ENCODE results near the gene MGAT2.

Gene MGAT2

DNA sequence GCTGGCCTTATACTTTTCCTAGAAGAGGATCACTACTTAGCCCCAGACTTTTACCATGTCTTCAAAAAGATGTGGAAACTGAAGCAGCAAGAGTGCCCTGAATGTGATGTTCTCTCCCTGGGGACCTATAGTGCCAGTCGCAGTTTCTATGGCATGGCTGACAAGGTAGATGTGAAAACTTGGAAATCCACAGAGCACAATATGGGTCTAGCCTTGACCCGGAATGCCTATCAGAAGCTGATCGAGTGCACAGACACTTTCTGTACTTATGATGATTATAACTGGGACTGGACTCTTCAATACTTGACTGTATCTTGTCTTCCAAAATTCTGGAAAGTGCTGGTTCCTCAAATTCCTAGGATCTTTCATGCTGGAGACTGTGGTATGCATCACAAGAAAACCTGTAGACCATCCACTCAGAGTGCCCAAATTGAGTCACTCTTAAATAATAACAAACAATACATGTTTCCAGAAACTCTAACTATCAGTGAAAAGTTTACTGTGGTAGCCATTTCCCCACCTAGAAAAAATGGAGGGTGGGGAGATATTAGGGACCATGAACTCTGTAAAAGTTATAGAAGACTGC is 1.5 kb downstream of the MGAT2 start:
- TF ChIP-seq, protein P1, sequence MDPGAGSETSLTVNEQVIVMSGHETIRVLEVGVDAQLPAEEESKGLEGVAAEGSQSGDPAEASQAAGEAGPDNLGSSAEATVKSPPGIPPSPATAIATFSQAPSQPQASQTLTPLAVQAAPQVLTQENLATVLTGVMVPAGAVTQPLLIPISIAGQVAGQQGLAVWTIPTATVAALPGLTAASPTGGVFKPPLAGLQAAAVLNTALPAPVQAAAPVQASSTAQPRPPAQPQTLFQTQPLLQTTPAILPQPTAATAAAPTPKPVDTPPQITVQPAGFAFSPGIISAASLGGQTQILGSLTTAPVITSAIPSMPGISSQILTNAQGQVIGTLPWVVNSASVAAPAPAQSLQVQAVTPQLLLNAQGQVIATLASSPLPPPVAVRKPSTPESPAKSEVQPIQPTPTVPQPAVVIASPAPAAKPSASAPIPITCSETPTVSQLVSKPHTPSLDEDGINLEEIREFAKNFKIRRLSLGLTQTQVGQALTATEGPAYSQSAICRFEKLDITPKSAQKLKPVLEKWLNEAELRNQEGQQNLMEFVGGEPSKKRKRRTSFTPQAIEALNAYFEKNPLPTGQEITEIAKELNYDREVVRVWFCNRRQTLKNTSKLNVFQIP (CRISPR knock-in tag; IDR thresholded peaks at IDR 0.05; ENCODE audit: borderline replicate concordance, low read depth) = no peak
- TF ChIP-seq ZFP3 (CRISPR knock-in tag; IDR thresholded peaks at IDR 0.05) (no peak), RARB (CRISPR knock-in tag; IDR thresholded peaks at IDR 0.05) (no peak), BACH2 (CRISPR knock-in tag; IDR thresholded peaks at IDR 0.05; ENCODE audit: borderline replicate concordance) (no peak), ARNTL (CRISPR knock-in tag; IDR thresholded peaks at IDR 0.05; ENCODE audit: borderline replicate concordance, low read depth) (no peak), ZC3H10 (CRISPR knock-in tag; IDR thresholded peaks at IDR 0.05) (no peak), ESRRG (CRISPR knock-in tag; IDR thresholded peaks at IDR 0.05) (no peak), ZFP30 (CRISPR knock-in tag; IDR thresholded peaks at IDR 0.05) (no peak), CSDC2 (CRISPR knock-in tag; IDR thresholded peaks at IDR 0.05) (no peak), GLIS3 (CRISPR knock-in tag; IDR thresholded peaks at IDR 0.05) (no peak), TCF4 (CRISPR knock-in tag; IDR thresholded peaks at IDR 0.05; ENCODE audit: borderline replicate concordance) (no peak), ZNF565 (CRISPR knock-in tag; conservative IDR thresholded peaks at IDR 0.05; ENCODE audit: low read depth) (no peak), SNAI2 (CRISPR knock-in tag; IDR thresholded peaks at IDR 0.05) (no peak), ZNF8 (CRISPR knock-in tag; IDR thresholded peaks at IDR 0.05) (no peak), TOX (CRISPR knock-in tag; IDR thresholded peaks at IDR 0.05; ENCODE audit: borderline replicate concordance) (no peak), ISL1 (CRISPR knock-in tag; IDR thresholded peaks at IDR 0.05) (no peak), ZNF70 (CRISPR knock-in tag; IDR thresholded peaks at IDR 0.05) (no peak), PPARA (CRISPR knock-in tag; IDR thresholded peaks at IDR 0.05; ENCODE audit: borderline replicate concordance) (no peak)
- TF ChIP-seq, protein P2, sequence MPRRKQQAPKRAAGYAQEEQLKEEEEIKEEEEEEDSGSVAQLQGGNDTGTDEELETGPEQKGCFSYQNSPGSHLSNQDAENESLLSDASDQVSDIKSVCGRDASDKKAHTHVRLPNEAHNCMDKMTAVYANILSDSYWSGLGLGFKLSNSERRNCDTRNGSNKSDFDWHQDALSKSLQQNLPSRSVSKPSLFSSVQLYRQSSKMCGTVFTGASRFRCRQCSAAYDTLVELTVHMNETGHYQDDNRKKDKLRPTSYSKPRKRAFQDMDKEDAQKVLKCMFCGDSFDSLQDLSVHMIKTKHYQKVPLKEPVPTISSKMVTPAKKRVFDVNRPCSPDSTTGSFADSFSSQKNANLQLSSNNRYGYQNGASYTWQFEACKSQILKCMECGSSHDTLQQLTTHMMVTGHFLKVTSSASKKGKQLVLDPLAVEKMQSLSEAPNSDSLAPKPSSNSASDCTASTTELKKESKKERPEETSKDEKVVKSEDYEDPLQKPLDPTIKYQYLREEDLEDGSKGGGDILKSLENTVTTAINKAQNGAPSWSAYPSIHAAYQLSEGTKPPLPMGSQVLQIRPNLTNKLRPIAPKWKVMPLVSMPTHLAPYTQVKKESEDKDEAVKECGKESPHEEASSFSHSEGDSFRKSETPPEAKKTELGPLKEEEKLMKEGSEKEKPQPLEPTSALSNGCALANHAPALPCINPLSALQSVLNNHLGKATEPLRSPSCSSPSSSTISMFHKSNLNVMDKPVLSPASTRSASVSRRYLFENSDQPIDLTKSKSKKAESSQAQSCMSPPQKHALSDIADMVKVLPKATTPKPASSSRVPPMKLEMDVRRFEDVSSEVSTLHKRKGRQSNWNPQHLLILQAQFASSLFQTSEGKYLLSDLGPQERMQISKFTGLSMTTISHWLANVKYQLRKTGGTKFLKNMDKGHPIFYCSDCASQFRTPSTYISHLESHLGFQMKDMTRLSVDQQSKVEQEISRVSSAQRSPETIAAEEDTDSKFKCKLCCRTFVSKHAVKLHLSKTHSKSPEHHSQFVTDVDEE (CRISPR knock-in tag; IDR thresholded peaks at IDR 0.05) = no peak
- ATAC-seq = no peak

DNA sequence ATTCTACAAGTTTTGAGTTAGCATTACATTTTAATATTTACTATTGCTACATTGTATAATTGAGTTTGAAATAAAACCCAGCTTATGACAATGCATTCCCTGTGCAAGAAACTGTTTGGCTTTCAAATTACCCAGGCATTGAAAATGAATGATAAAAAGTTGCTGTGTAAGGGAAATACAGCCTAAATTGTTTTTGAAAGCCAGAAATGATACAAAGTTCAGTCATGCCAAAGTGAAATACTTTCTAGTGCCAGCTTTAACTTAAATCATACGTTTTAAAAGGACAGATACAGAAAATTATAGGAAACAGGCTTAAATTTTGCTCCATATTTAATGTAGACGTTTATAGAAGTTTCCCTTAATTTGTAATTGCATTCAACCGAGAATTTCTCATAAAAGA is 2.8 kb downstream of the MGAT2 start:
- no peak for TF ChIP-seq SNAI2 (CRISPR knock-in tag; IDR thresholded peaks at IDR 0.05)
- TF ChIP-seq PPARA (CRISPR knock-in tag; IDR thresholded peaks at IDR 0.05; ENCODE audit: borderline replicate concordance) = no peak
- TF ChIP-seq, protein P1 (CRISPR knock-in tag; IDR thresholded peaks at IDR 0.05; ENCODE audit: borderline replicate concordance, low read depth) = no peak
- TF ChIP-seq ZFP3 (CRISPR knock-in tag; IDR thresholded peaks at IDR 0.05) = no peak
- TF ChIP-seq ESRRG (CRISPR knock-in tag; IDR thresholded peaks at IDR 0.05) = no peak
- no peak for TF ChIP-seq CSDC2 (CRISPR knock-in tag; IDR thresholded peaks at IDR 0.05)
- no peak for TF ChIP-seq ISL1 (CRISPR knock-in tag; IDR thresholded peaks at IDR 0.05)
- TF ChIP-seq ZNF565 (CRISPR knock-in tag; conservative IDR thresholded peaks at IDR 0.05; ENCODE audit: low read depth) = no peak
- TF ChIP-seq ZC3H10 (CRISPR knock-in tag; IDR thresholded peaks at IDR 0.05) = no peak
- TF ChIP-seq ZNF8 (CRISPR knock-in tag; IDR thresholded peaks at IDR 0.05) = no peak
- TF ChIP-seq, protein P3, sequence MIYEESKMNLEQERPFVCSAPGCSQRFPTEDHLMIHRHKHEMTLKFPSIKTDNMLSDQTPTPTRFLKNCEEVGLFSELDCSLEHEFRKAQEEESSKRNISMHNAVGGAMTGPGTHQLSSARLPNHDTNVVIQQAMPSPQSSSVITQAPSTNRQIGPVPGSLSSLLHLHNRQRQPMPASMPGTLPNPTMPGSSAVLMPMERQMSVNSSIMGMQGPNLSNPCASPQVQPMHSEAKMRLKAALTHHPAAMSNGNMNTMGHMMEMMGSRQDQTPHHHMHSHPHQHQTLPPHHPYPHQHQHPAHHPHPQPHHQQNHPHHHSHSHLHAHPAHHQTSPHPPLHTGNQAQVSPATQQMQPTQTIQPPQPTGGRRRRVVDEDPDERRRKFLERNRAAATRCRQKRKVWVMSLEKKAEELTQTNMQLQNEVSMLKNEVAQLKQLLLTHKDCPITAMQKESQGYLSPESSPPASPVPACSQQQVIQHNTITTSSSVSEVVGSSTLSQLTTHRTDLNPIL (CRISPR knock-in tag; IDR thresholded peaks at IDR 0.05; ENCODE audit: low read depth) = no peak
- TF ChIP-seq, protein P4, sequence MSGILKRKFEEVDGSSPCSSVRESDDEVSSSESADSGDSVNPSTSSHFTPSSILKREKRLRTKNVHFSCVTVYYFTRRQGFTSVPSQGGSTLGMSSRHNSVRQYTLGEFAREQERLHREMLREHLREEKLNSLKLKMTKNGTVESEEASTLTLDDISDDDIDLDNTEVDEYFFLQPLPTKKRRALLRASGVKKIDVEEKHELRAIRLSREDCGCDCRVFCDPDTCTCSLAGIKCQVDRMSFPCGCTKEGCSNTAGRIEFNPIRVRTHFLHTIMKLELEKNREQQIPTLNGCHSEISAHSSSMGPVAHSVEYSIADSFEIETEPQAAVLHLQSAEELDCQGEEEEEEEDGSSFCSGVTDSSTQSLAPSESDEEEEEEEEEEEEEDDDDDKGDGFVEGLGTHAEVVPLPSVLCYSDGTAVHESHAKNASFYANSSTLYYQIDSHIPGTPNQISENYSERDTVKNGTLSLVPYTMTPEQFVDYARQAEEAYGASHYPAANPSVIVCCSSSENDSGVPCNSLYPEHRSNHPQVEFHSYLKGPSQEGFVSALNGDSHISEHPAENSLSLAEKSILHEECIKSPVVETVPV (CRISPR knock-in tag; IDR thresholded peaks at IDR 0.05) = no peak
- TF ChIP-seq RARB (CRISPR knock-in tag; IDR thresholded peaks at IDR 0.05) = no peak
- no peak for TF ChIP-seq ZNF70 (CRISPR knock-in tag; IDR thresholded peaks at IDR 0.05)
- TF ChIP-seq TCF4 (CRISPR knock-in tag; IDR thresholded peaks at IDR 0.05; ENCODE audit: borderline replicate concordance) = no peak
- no peak for TF ChIP-seq ZFP30 (CRISPR knock-in tag; IDR thresholded peaks at IDR 0.05)
- TF ChIP-seq OSR1 (CRISPR knock-in tag; IDR thresholded peaks at IDR 0.05) = no peak
- no peak for TF ChIP-seq BACH2 (CRISPR knock-in tag; IDR thresholded peaks at IDR 0.05; ENCODE audit: borderline replicate concordance)
- TF ChIP-seq, protein P2 (CRISPR knock-in tag; IDR thresholded peaks at IDR 0.05) = no peak
- ATAC-seq = no peak
